OCI-M2 (cell line): ENCODE data around the gene PAN2.

Source experiments
- DNase-seq: peaks from one replicate; lab custom pipeline; 2025; ENCODE audit not compliant: unreplicated experiment; lab: John Stamatoyannopoulos, UW

Gene PAN2, protein sequence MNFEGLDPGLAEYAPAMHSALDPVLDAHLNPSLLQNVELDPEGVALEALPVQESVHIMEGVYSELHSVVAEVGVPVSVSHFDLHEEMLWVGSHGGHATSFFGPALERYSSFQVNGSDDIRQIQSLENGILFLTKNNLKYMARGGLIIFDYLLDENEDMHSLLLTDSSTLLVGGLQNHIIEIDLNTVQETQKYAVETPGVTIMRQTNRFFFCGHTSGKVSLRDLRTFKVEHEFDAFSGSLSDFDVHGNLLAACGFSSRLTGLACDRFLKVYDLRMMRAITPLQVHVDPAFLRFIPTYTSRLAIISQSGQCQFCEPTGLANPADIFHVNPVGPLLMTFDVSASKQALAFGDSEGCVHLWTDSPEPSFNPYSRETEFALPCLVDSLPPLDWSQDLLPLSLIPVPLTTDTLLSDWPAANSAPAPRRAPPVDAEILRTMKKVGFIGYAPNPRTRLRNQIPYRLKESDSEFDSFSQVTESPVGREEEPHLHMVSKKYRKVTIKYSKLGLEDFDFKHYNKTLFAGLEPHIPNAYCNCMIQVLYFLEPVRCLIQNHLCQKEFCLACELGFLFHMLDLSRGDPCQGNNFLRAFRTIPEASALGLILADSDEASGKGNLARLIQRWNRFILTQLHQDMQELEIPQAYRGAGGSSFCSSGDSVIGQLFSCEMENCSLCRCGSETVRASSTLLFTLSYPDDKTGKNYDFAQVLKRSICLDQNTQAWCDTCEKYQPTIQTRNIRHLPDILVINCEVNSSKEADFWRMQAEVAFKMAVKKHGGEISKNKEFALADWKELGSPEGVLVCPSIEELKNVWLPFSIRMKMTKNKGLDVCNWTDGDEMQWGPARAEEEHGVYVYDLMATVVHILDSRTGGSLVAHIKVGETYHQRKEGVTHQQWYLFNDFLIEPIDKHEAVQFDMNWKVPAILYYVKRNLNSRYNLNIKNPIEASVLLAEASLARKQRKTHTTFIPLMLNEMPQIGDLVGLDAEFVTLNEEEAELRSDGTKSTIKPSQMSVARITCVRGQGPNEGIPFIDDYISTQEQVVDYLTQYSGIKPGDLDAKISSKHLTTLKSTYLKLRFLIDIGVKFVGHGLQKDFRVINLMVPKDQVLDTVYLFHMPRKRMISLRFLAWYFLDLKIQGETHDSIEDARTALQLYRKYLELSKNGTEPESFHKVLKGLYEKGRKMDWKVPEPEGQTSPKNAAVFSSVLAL

DNA sequence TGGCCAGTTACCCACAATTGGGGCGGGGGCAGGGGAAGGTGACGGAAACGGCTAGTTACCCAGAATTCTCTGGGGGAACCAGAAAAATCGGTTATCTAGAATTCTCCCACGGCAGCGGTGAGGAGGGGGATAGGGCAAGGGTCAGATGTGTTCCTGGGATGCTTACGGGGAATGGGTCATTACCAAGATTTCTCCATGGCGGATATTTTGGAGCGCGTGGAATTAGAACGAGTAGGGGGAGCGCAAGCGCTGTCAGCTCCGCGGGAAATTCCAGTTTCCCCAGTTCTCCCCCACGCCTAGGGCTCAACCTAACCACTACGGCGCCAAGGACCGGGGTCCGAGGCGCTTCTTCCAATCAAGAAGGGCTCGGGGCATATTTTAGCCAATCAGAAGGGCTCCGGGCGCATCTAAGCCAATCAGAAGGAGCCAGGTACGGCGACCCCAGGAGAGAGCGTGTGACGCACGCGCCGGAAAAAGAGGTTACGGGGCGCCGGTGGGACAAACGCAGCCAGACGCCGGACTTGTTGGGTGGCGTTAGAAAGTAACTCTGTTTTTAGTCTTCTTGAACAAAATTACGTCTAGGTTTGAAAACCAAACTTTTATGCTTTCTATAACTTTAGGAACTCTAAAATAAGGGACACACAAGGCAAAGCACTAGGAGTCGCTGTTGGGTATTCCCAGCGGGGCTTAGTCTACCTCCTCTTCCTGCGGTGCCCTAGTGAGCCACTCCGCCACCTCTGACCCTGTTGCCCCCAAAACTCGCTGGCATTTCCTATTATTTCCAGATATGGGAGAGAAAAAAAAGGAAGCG lies at the start of gene PAN2:
Gene PAN2, minus strand, starts transcription at position 322 of the 811 bp plus-strand sequence. CDS start 906 bp downstream, outside the sequence.
- peak; percentile 85 for DNase-seq

DNA sequence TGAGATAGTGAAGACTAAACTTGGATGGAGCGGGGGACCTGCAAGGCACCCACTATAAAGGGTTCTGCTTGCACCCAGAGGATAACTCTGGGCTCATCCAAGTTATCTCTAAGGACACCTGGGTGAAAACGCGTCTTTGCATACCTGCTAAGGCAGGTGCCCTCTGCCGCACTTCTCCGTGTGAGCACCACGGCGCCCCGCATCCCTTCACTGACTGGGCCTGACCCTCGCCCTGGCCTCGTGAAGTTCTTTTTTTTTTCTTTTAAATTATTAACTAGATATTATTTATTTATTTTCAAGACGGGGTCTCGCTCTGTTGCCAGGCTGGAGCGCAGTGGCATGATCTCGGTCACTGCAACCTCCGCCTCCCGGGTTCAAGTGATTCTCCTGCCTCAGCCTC lies 48.8 kb upstream of the PAN2 start:
- DNase-seq = no peak

DNA sequence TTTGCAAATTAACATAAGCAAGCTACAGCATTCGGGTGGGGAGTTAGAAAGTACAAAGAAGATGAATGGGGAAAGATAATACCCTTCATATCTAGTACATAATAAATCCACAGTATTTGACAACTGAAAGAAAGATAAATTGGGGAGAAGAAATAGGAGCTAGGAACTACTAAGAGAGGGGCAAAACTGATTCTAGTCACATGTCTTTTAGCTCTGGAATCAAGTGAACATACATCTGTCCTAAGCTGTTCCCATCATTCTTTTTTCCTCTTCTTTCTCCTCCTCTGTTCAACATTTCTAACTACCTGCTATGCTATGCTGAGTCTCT lies 44.2 kb upstream of the PAN2 start:
- no peak for DNase-seq

DNA sequence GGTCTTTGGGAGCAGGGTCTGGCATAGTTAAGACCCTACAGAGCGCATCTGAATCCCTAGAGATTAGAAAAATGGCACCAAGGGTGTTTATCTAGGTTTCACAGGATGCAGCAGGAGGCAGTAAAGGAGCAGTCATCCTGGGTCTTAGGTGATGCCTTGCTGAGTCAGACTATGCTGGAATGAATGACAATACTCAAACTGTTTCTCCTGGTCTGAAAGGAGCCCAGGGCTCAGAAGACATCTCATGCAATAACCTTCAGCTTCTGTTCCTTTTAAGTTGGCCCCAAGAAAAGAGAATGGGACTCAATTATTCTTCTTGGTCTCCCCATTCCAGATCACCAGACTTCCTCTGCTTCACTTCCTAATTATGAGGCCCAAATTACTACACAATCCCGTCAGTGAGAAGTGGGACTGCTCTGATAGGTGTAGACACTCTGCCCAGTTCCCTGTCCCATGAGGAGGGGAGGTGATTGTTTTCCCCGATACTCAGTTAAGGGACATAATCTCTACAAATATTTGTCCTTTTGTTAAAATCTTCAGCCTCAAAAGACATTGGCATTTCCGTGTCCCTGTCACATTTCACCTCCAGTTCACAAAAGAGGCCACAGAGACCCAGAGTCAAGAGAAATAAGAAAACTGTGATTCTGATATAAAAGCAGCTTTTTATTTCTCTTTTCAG lies 43.6 kb upstream of the PAN2 start:
- DNase-seq = no peak

DNA sequence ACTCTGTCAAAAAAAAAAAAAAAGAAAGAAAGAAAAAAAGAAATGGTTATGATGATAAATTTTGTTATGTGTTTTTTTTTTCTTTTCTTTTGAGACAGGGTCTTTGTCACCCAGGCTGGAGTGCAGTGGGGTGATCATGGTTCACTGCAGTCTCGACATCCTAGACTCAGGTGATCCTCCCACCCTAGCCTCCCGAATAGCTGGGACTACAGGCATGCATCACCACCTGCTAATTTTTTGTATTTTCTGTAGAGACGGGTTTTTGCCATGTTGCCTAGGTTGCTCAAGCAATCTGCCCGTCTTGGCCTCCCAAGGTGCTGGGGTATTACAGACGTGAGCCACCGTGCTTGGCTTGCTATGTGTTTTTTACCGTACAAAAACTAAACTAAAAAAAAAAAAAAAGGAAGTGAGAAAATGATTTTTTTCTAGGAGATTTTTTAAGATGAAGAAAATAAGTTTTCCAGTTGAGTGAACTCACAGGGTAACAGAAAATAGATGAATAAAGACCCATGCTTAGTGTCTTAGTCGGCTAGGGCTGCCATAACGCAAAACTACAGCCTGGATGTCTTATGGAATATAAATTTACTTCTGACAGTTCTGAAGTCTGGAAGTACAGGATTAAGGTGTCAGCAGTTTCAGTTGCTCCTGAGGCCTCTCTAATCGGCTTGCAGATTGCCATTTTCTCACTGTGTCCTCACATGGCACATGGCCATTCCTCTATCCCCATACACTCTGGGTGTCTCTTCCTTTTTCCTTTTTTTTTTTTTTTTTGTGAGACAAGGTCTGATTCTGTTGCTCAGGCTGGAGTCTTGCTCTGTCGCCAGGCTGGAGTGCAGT lies 42.0 kb upstream of the PAN2 start:
- no peak for DNase-seq

DNA sequence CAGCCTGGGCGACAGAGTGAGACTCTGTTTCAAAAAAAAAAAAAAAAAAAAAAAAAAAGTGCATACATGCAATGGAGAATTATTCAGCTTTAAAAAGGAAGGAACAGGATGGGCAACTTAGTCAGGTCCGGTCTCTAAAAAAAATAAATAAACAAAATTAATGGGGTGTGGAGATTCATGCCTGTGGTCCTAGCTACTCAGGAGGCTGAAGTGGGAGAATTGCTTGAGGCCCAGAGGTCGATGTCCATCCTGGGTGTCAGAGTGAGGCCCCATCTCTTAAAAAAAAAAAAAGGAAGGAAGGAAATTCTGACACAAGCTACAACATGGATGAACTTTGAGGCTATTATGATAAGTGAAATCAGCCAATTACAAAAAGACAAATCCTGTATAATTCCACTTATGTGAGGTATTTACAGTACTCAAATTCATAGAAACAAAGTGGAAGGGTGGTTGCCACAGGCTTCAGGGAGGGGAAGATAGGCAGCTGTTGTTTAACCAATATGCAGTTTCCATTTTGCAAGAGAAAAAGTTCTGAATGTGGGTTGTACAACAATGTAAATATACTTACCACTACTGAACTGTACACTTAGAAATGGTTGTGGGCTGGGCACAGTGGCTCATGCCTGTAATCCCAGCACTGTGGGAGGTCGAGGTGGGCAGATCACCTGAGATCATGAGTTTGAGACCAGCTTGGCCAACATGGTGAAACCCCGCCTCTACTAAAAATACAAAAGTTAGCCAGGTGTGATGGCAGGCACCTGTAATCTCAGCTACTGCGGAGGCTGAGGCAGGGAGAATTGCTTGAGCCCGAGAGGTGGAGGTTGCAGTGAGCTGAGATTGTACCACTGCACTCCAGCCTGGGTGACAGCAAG lies 41.2 kb upstream of the PAN2 start:
- DNase-seq = no peak

DNA sequence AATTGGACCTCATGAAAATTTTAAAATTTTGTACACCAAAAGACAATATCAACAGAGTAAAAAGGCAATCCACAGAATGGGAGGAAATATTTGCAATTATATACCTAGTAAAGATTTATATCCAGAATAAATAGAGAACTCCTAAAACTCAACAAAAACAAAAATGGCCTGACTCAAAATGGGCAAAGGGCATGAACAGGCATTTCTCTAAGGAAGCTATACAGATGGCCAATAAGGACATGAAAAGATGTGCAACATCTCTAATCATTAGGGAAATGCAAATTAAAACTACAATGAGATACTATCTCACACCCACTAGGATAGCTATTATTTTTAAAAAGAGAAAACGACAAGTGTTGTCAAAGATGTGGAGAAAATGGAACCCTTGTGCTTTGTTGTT lies 39.7 kb upstream of the PAN2 start:
- DNase-seq = no peak

DNA sequence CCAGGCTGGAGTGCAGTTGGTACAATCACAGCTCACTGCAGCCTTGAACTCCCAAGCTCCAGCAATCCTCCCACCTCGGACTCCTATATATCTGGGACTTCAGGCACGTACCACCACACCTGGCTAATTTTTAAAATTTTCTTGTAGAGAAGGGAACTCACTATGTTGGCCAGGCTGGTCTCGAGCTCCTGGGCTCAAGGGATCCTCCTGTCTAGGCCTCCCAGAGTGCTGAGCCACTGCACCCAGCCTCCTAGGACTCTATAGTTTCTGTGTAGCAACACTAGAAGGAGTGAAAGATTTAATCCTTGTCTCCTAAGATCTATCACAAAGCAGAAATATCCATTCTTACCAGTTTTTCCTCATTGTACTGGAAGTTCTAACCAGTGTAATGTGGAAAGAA lies 33.1 kb upstream of the PAN2 start:
- DNase-seq = no peak

DNA sequence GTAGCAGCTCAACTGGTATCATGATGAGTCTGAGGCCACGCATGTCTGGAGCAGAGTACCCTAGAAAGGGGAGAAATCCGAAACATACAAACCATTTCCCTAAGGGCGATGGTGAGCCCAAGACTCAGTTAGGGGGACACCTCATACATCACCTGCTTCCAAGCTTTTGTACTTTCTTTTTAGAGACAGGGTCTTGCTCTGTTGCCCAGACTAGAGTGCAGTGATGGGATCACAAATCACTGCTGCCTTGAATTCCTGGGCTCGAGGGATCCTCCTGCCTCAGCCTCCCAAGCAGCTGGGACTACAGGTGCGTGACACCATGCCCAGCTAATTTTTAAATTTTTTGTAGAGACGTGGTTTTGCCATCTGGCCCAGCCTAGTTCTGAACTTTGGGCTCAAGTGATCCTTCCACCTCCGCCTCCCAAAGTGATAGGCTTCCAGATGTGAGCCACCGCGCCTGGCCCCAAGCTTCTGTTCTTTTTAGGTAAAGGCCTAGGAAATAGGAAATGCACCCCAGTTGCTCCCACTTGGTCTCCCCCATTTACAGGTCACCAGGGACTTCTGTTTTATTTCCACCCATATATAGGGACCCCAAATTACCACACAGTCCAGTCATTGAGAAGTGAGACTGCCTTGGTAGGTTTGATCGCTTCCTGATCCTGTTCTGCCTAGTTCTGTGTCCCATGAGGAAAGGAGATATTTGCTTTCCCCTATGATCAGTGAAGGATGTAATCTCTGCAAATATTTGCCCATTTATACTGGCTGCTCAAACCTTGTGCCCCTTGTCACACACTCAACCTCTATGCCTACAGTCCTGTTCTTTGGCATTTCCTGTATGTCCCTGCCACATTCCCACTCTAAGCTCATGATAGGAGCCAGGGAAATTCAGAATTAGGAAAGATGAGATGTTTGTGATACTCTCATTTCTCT lies 28.6 kb upstream of the PAN2 start, which contains the start of gene APOF:
Gene APOF, minus strand, starts transcription at position 728 of the 930 bp plus-strand sequence. Its CDS starts 112 bp downstream, at position 616.
- no peak for DNase-seq

DNA sequence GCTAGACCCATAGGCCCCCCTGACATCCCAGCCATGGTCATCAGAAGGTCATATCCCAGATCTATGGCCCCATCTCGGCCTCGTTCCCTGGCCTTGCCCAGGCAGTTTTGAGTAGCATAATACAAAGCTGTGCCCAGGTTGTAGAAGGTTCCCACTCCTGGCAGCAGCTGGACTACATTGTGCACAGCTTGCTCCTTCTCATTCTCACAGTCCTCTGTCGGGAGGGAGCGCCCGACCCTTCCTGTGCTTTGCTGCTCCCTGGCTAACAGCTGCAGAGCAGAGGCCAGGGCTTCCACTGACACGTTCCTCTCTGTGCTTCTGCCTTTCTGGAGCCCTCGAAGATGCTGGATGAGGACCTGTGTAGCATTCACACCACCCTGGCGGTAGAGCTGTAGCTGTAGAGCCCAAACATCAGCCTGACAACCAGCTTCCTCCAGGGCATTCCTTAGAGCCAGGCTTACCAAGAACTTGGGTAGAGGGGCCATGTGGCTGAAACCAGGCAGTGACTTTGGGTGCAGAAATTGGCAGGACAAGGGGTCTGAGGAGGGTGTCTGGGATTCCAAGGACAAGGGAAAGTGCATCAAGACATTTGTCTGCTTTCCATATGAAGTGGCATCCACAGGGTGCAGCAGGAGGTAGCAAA lies 27.8 kb upstream of the PAN2 start:
- DNase-seq = no peak

DNA sequence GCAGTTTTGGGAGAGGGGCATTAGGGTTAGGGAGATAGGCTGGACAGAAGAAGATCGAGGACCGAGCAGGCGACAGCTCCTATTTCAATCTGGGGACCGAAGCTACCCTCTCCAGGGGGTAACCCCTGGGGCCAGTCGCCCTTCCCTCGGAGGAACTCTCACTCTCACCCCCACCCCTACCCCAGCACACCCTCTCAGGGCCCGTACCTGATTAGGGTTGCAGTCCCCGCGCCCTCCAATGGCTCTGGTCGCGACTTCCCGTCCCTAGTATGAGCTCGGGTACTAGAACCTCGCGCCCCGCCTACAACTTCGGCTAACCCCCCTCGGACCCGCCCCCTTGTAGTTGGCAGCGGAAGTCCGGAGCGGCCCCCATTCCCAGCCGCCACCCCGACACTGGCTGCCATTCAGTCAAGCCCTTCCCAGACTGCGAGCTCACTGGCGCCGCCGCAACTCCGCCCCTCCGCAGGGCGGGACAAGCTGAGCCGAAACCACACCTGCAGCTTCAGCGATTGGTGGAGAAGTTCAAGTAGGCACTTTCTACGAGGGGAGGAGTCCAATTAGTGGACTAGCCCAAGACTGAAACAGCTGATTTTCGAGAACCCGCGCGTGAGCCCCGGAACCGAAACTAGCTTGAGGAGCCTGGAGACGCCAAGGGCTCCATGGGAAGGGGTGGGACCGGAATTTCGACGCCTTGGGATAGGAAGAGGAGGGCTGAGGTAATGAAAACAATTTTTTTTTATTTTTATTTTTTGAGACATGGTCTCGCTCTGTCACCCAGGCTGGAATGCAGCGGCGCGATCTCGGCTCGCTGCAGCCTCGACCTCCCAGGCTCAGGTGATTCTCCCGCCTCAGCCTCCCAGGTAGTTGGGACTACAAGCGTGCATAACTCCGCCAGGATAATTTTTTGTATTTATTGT lies 26.3 kb upstream of the PAN2 start, which contains the start of gene STAT2:
Gene STAT2, minus strand, starts transcription at position 257 of the 917 bp plus-strand sequence. CDS start 3,536 bp downstream, outside the sequence.
- DNase-seq = peak; percentile 90

DNA sequence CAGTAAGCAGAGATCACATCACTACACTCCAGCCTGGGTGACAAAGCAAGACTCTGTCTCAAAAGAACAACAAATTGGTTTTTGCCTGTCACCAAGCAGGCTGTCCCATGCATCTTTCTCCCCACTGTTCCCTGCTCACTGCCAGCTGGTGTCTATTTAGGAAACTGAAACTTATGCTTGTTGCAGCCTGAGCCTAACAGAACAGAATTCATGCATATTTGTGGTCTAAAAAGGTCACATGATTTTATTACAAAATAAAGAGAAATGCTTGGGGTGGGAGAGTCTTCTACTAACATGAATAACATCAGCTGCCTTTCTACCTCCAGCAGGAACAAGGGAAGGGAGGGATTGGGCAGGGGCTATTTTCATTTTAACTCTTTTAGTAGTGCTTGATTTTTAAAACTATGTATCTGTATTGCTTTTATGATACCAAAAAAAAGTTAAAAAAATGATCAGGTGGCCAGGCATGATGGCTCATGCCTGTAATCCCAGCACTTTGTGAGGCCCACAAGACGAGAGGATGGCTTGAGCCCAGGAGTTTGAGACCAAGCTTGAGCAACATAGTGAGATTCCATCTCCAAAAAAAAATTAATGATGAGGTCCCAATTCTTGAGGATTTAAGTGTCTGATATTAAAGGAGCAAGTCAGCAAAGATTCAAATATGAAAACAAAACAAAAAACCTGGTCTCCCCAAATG lies 25.2 kb upstream of the PAN2 start:
- DNase-seq = no peak

DNA sequence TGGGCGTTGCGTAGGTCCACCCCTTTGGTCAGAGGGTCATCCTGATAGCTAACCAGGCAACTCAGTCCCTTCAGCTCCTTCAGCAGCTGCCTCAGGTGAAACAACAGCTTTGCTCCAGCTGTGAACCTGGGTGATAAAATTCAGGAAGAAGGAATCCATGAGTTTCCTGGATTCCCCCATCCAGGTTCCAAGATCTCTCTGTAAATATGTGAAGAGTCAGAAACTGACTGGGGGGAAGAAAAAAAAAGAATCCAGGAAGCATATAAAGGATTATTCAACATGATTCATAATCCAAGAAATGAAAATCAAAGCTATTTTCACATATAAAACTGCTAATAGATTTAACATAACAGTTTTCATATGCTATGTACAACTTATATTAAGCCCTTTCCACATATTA lies 17.5 kb upstream of the PAN2 start:
- no peak for DNase-seq

DNA sequence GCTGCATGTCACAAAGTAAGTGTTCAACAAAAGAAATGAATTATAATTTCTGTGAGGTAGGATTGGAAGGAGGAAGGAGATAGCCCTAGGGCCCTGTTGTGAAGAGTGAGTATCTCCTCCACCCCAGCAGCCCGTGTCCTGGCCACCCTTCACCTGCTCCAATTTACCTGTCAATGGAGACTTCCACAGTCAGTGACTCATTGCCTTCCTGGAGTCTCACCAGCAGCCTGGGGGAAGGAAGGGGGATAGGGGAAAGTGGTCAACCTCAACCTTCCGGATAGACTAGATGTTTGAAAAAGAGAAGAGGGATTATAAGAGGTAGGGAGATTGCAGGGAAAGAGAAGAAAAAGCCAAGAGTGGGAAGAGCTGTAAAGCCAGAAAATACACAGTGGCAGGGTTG lies 16.9 kb upstream of the PAN2 start:
- no peak for DNase-seq

DNA sequence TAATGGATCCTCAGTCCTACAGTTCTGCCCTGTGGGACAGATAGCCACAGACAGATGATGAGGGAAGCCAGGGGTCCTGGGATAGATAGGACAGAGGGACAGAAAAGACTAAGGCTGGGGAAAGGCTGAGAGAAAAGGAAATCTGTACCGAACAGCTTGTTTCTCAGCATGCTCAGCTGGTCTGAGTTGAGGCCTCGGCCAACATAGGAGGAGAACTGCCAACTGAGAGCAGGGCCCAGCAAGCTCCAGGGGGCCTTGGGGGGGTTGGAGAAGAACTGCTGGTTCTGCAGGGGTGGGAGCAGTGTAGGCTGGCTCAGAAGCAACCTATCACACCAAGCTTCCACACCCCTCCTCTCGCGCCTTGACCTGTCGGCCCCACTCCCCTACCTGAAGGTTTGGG lies 15.0 kb upstream of the PAN2 start:
- DNase-seq = no peak
